Measurements from ENCODE around the gene IQSEC3. TPM values are rescaled to one million over a fixed set of nuclear protein-coding genes. Genes with fewer than 3 reads are reported as not detected.

Gene IQSEC3
- total and polyA plus RNA-seq, 2 of the 13 experiments (the other 11 are each of a cell fraction or from before 2014, with no cell fraction given): not detected

DNA sequence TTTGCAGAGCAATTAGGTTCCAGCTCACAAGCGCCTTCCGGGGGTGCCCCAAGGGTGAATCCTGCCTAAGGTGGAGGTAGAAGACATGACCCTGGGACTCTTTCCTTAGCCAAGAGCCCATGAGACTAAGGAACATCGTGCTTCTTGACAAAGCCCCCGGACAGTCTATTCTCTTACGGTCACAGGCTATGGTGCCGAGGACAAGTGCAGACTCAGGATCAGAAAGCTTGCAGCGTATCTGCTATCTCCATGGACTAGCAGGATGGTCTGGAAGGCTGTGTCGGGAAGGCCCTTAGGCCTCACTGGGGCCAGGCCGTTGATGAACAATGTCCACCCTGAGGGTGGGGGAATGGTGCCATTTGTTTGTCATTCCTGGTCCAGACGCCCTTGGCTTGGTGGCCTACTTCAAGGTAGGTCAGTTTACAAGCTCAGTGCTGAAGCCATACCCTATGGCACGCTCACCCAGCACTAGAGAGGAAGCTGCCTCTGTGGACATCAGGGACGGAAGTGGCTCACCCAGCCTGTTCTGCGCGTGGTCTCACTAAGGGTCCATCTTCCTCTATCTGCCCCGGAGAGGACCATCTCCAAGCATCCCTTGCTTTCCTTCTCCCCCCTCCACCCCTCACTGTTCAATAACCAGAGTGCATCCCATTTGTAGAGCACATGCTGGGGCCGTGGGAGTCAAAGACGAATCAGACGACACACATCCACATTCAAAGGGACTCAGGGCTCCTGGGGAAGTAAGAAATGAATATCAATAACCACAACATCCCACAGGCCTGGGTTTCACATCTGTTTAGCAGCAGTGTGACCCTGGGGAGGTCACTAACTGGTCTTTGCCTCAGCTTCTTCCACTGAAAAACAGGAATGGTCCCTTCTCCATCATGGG is 45.0 kb upstream of the IQSEC3 start (continued):
- TF ChIP-seq ZNF296 (CRISPR knock-in tag; conservative IDR thresholded peaks at IDR 0.05) (0 out of 2 replicates have a peak, but pooled peaks have one; percentile 62), HNRNPLL (IDR thresholded peaks at IDR 0.05; ENCODE audit: low read depth, low read length, poor library complexity, severe bottlenecking) (no peak), ARHGAP35 (CRISPR knock-in tag; IDR thresholded peaks at IDR 0.05; ENCODE audit: borderline replicate concordance) (no peak), ZFP36L2 (CRISPR knock-in tag; IDR thresholded peaks at IDR 0.05) (no peak), ZSCAN31 (CRISPR knock-in tag; IDR thresholded peaks at IDR 0.05; ENCODE audit: low read depth) (0 out of 2 replicates have a peak, but pooled peaks have one; percentile 34), ZNF121 (CRISPR knock-in tag; IDR thresholded peaks at IDR 0.05) (no peak), RFX3 (CRISPR knock-in tag; IDR thresholded peaks at IDR 0.05) (no peak), NPAS2 (CRISPR knock-in tag; IDR thresholded peaks at IDR 0.05; ENCODE audit: borderline replicate concordance) (no peak; the same call in 1 of the 2 replicates), MATR3 (CRISPR knock-in tag; IDR thresholded peaks at IDR 0.05) (0 out of 2 replicates have a peak, but pooled peaks have one; percentile 11), SMAD1 (CRISPR knock-in tag; IDR thresholded peaks at IDR 0.05; ENCODE audit: borderline replicate concordance, low read depth) (0 out of 2 replicates have a peak, but pooled peaks have one; percentile 32), ZNF598 (CRISPR knock-in tag; IDR thresholded peaks at IDR 0.05; ENCODE audit: borderline replicate concordance) (0 out of 2 replicates have a peak, but pooled peaks have one; percentile 76), DNMT1 (CRISPR knock-in tag; IDR thresholded peaks at IDR 0.05) (peak; percentile 62; the same call in 1 of the 2 replicates), MXI1 (IDR thresholded peaks at IDR 0.05; ENCODE audit: borderline replicate concordance, low read depth, low read length) (no peak), NR2F6 (IDR thresholded peaks at IDR 0.05) (no peak), NR2F6 (CRISPR knock-in tag; IDR thresholded peaks at IDR 0.05) (no peak), KLF11 (CRISPR knock-in tag; IDR thresholded peaks at IDR 0.05) (no peak), ZNF232 (CRISPR knock-in tag; IDR thresholded peaks at IDR 0.05; ENCODE audit: borderline replicate concordance) (no peak), U2AF1 (optimal IDR thresholded peaks at IDR 0.05; ENCODE audit: low read depth, low read length) (peak; percentile 13), FOSL1 (CRISPR knock-in tag; IDR thresholded peaks at IDR 0.05; ENCODE audit: borderline replicate concordance) (no peak), RNF2 (conservative IDR thresholded peaks at IDR 0.05; ENCODE audit: low read depth) (no peak), ZNF501 (CRISPR knock-in tag; IDR thresholded peaks at IDR 0.05) (no peak), ZBTB3 (CRISPR knock-in tag; IDR thresholded peaks at IDR 0.05; ENCODE audit: borderline replicate concordance, low read depth) (no peak), ZNF331 (CRISPR knock-in tag; IDR thresholded peaks at IDR 0.05) (peak; percentile 8; the same call in 1 of the 2 replicates)
- TF ChIP-seq, protein P1, sequence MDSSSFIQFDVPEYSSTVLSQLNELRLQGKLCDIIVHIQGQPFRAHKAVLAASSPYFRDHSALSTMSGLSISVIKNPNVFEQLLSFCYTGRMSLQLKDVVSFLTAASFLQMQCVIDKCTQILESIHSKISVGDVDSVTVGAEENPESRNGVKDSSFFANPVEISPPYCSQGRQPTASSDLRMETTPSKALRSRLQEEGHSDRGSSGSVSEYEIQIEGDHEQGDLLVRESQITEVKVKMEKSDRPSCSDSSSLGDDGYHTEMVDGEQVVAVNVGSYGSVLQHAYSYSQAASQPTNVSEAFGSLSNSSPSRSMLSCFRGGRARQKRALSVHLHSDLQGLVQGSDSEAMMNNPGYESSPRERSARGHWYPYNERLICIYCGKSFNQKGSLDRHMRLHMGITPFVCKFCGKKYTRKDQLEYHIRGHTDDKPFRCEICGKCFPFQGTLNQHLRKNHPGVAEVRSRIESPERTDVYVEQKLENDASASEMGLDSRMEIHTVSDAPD (CRISPR knock-in tag; IDR thresholded peaks at IDR 0.05): no peak
- TF ChIP-seq, protein P2, sequence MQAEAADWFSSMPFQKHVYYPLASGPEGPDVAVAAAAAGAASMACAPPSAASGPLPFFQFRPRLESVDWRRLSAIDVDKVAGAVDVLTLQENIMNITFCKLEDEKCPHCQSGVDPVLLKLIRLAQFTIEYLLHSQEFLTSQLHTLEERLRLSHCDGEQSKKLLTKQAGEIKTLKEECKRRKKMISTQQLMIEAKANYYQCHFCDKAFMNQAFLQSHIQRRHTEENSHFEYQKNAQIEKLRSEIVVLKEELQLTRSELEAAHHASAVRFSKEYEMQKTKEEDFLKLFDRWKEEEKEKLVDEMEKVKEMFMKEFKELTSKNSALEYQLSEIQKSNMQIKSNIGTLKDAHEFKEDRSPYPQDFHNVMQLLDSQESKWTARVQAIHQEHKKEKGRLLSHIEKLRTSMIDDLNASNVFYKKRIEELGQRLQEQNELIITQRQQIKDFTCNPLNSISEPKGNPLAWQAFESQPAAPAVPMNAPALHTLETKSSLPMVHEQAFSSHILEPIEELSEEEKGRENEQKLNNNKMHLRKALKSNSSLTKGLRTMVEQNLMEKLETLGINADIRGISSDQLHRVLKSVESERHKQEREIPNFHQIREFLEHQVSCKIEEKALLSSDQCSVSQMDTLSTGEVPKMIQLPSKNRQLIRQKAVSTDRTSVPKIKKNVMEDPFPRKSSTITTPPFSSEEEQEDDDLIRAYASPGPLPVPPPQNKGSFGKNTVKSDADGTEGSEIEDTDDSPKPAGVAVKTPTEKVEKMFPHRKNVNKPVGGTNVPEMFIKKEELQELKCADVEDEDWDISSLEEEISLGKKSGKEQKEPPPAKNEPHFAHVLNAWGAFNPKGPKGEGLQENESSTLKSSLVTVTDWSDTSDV (CRISPR knock-in tag; IDR thresholded peaks at IDR 0.05): peak; percentile 50; the same call in 1 of the 2 replicates
- TF ChIP-seq, protein P3, sequence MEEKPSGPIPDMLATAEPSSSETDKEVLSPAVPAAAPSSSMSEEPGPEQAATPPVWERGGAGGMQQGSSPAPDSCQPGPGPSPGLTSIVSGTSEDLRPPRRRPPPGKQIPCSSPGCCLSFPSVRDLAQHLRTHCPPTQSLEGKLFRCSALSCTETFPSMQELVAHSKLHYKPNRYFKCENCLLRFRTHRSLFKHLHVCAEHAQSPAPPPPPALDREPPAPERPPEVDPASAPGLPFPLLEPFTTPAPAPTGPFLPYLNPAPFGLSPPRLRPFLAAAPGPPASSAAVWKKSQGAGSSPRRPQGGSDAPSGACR (CRISPR knock-in tag; IDR thresholded peaks at IDR 0.05): no peak
